GM23248 (cell line): ENCODE data around the gene CORO2B.

ENCODE experiments used
- EZH2 ChIP-seq: fragments of 200-600 bp; sonication (generic); IDR thresholded peaks from 2 replicates; pipeline ENCODE4 v1.6.1; 2018; ENCODE audit warnings: antibody characterized with exemption, mild to moderate bottlenecking; ENCODE audit not compliant: insufficient read depth, poor library complexity, severe bottlenecking
- EZH2phosphoT487 ChIP-seq: fragments of 200-600 bp; sonication (generic); IDR thresholded peaks from 2 replicates; pipeline ENCODE4 v1.6.1; 2018; ENCODE audit warnings: antibody characterized with exemption, moderate library complexity, mild to moderate bottlenecking, low read depth; ENCODE audit not compliant: insufficient read depth

DNA sequence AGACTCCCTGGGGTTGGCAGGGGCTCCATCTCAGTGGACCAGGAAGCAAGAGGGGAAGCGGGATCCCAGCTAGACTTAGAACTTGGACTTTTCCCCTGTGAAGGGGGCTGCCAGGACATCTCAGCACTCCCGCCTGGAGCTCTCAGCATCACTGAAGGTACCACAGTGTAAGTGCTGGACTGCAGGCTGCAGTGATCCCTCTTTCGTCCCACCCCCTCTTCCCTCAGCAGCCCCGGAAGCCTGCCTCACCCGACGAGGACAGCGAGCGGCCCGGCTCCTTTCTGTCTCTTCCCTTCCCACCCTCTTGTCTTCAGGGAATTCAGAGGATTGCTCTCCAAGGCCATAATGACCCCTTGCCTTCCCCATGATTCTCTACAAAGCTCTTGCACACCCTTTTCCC is 147.5 kb downstream of the CORO2B start:
- TF ChIP-seq EZH2 (no peak), EZH2phosphoT487 (no peak)
